ENCODE results near the gene NRXN3.

Gene NRXN3

DNA sequence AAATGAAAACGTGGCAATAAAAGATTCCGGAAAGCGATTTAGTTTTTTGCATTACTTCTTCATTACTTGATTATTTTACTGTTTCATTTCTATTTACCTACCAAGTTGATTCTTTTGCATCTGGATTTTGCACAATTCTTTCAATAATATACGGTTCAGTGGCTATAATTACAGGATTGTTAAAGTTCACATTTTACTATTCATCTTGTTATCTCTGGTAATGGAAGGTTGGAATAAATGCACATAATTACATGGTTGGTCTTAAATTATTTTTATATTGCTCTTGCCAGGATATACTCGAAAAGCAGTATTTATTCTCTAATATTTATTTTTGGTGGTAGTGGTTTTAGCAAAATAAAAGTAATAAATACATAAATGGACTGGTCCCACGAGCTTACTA is 1203.3 kb downstream of the NRXN3 start:
- no peak overlapping the region for H3K4me3 ChIP-seq (ENCODE audit: low read depth, low read length)

DNA sequence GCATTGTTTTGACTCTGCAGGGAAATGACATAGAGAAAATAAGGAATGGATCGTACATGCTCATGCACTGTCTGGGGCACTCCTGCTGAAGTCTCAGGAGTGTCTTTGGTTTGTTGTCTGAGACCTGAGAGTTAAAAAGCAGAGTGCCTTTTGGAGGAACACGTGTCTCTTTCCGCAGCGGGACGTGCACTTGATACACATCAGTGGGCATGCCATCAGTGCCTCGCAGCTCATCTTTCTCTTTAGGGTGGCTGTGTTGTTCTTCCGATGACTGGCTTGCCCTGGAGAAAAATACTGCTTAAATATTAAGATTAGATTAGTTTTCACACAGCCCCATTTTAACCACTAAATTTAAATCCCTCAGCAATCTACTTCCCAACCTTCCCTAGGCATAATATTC is 1205.2 kb downstream of the NRXN3 start:
- H3K4me3 ChIP-seq (ENCODE audit: low read depth, low read length) = no peak overlapping the region

DNA sequence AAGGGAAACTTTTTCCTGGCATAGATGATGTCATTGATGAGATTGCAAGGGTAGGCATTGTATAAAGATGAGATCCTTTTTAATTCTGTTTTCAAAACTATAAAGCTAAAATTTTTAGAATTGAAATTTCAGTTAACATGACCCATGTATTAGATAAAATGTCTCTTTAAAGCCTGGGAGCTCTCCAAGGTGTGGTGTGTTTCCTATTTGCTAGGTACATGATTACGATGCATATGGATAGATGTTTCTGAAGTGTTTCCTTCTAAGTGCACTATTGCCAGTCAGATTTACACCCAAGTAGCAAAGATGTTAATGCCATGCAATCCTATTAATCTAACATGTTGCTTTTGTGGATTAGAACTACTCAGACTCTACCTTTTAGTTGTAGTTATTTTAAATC is 1206.4 kb downstream of the NRXN3 start:
- H3K4me3 ChIP-seq (ENCODE audit: low read depth, low read length) = no peak overlapping the region

DNA sequence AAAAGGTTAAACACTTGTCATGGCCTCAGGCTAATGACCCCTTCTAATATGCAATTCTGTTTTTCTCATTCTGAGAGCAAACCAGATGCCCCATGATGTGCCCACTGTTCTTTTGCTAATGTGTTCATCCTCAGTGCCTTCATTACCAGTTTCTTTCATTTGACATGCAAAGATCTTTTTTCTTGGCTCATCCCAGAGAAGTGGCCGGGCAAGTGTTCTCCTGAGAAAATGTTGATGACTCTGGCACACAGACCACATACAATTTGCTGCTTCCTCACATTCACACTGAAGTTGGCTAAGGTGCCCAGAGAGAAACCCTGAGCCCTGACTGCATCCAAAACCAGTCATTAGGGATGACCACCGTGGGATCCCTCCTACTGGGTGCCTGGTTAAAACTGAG is 1207.8 kb downstream of the NRXN3 start:
- no peak overlapping the region for H3K4me3 ChIP-seq (ENCODE audit: low read depth, low read length)

DNA sequence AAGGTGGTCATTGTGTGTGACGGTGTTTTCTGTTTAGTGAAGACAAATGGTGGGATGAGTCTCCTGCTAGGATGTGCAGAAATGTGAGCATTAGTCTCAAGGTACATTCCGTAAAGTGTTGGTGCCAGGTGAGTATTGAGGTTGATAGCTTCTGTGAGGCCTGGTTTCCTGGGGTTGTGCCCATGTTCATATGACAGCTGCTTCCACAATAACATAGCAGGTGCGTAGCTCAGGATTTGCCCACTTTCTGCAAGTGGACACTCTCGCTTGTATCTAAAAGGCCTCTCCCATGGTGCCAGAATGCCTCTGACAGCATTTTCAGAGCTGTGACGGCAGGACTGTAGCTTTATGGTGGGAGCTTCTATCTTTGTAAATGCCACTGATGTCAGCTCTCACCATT is 1209.1 kb downstream of the NRXN3 start:
- no peak overlapping the region for H3K4me3 ChIP-seq (ENCODE audit: low read depth, low read length)

DNA sequence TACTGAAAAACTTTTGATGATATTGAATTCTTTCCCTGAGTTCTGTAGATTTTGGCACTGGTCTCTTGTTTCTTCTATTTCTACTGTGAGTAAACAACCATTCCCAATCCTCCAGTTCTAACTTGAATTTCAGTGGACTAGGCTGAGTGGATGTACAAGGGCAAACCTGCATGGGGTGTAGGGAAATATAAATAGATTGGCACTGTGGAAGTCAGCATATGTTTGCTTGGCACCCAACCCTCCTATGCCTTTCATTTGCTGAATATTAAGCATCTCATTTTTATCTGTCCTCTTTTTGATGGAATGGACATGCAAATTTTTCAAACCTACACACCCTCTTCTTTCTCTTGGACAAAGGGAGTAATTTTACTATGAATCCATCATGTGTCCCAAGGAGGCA is 1212.9 kb downstream of the NRXN3 start:
- H3K4me3 ChIP-seq (ENCODE audit: low read depth, low read length) = no peak overlapping the region

DNA sequence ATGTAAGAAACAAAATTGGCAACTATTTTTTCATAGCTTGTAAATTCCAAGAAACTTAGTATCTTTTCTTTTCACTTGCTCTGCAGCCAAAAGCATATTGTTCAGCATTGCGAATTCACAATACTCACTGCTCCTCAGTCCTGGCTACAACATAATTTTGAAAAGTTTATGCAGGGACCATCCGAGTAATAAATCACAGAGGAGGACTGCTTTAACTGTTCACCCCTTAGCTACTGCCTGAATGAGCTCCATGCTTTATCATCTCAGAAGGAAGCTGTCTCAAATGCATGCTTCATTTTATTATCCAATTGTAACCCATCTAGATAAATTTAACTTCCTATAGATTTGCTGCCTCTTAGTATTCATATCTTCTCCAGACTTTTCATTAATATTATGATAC is 1213.3 kb downstream of the NRXN3 start:
- H3K4me3 ChIP-seq (ENCODE audit: low read depth, low read length) = no peak overlapping the region

DNA sequence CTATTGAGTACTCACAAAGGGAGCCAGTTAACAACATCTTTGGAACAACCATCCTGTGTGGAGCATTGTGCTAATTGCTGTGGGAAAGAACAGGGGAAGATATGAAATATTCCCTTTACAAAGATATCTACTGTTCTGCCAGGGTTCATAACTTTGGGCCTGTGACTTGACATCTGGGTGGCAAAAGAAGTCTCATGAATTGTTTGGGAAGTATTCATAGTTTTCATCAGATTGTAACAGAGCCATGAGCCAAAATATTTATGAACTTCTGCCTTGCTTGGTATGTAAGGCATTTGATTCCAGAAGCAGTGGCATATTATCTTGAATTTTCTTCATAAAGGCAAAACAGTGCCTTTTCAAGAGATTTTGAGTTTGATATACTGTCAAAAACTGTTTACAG is 1224.9 kb downstream of the NRXN3 start:
- no peak overlapping the region for H3K4me3 ChIP-seq (ENCODE audit: low read depth, low read length)

DNA sequence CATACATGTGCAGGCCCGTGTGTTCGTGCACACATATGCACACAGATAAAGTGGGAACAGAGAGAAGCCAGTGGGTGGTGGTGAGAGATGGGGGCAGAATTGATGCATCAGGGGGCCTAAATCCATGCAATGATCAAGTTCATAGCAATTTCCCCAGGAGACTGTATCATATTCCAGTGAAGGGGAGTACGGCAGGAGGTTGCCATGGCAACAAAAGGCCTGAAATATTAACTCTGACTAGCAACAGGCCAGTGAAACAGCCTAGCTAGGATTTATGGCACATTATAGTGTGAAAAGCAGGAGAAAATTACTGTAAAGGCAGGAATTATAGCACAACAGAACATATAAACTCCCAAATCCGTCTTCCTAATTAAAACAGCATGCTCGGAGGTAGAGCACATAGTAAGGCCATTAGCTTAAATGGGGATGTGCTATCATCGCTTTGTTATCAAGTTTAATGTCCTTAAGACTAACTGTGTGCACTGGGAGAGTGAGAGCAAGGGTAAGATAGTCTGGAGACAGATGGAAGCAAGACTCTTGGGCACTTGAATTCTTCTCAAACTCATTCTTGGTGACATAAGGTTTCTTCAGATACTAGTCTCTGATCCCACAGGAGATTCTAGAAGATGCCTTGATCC is 1234.8 kb downstream of the NRXN3 start:
- H3K4me3 ChIP-seq (ENCODE audit: low read depth, low read length) = no peak overlapping the region

DNA sequence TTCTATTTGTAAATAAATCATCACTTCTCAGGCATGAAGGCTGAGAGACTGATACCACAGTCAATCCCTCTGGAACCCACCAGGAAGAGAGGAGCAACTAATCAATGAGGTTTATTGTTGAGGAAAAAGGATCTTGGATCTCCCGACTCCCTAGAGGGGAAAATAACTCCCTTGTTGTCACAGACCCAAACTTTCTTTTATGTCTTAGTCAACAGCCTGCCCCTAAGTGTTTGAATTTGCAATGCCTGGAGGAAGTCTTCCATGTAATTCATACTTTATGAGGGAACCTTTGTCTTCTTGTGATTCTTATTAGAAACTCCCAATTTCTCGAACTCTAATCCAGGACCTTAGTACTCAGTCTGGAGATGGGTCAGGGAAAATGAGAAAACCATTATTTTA is 1235.3 kb downstream of the NRXN3 start:
- no peak overlapping the region for H3K4me3 ChIP-seq (ENCODE audit: low read depth, low read length)

DNA sequence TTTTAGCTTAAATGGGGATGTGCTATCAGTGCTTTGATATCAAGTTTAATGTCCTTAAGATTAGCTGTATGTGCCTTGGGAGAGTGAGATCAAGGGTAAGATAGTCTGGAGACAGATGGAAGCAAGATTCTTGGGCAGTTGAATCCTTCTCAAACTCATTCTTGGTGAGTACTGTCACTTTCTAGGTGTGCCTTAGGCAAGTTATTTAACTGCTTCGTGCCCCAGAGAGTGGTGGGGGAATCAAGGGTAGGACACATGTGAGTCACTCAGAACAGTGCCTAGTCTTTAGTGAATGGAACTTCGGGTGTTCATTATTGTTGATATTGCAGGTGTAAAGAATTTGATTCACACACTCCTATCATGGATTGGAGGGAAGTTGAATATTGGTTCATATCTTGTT is 1237.4 kb downstream of the NRXN3 start:
- H3K4me3 ChIP-seq (ENCODE audit: low read depth, low read length) = no peak overlapping the region

DNA sequence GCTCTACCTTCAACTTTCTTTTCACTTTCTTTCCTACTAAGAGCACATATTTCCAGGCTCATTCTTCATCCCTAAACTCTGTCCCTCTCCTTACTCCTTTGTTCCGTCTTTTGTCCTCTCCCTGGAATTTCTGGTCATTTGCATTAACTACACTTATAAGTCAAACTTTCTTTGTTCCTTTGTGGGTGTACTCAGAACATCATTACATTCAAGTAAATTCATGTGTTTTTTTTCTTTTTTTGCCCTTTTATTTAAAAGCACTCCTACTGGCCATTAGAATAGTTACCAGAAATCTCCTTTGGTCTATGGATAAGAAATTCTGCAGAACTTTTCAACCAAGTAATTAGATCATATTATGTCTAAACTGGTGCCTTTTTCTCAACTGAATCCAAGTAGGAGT is 1238.5 kb downstream of the NRXN3 start:
- no peak overlapping the region for H3K4me3 ChIP-seq (ENCODE audit: low read depth, low read length)

DNA sequence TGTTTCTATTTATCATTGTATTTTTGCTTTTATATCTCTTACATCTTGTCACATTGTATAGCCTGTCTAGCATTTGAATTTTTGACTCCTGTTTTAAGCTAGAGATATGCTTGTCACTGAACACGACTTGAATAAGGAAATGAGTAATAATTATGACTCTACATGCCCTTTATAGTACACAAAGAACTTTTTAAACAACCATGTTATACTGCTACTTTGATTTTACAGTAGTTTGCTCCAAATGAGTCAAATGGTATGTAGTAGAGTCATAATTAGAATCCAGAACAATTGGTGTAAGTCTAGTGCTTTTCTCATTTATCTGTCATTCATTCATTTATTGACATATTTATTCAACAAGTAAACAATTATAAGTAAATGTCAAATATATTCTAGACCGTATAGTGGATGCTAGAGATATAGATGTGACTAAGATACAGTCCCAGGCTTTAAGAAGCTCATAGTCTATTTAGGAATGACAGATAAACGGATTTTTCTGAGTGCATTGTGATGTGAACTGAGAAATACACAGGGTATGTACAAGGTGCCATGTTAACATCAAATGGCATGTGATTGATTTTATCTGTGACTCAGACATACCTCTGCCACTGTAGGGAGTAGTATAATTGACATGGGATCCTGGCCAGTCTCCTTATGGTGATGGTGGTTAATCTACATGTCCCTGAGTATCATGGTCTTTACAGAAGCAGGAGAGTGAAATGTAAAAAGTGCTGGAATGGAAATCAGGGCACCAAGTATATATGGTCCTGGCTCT is 1241.4 kb downstream of the NRXN3 start:
- no peak overlapping the region for H3K4me3 ChIP-seq (ENCODE audit: low read depth, low read length)

DNA sequence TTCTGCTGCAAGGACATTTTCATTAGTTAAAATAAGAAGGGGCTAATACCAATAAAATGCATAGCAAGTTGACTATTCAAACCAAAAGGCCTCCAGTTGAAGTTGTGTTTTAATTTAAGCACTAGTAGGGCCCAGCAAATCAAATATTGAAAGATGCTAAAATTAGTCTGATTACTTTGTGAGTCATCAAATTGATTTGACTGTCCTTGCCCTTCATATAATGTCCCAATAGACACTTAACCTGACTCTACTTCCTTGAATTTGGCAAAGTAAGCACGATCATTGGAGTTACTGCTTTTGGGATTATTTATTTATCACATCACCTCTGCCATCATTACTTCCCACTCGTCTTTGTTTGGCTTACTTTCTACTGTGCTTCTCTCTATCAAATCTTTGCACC is 1242.6 kb downstream of the NRXN3 start:
- H3K4me3 ChIP-seq (ENCODE audit: low read depth, low read length) = no peak overlapping the region

DNA sequence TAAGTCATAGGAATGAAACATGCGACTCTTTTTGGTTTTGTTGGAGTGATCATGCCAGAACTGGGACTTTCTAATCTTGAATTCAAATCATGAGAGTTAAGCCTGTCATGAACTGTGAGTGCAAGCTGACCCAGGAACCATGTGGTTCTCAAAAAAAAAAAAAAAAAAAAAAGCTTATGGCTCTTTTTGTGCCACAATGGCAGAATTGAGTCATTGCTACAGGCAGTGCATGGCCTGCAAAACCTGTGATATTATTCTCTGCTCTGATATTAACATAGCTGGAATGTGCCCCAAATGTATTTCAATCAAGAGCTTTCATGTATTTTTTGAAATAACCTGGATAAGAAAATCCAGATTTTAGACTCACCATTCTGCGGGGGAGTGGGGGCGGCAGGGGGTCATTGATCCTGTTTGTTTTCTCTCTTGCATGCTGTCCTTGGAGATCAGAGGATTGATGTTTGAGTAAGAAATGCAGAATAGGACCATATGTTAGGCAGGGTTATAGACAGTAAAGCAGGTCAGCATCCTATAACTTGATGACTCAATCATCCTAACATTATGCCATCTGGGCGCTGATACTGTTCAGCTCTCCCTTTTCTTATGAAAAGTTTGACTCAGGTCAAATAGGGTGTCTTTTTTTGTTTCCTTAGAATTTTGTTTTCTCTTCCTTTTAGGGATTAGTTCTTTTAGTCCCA is 1243.7 kb downstream of the NRXN3 start:
- no peak overlapping the region for H3K4me3 ChIP-seq (ENCODE audit: low read depth, low read length)

DNA sequence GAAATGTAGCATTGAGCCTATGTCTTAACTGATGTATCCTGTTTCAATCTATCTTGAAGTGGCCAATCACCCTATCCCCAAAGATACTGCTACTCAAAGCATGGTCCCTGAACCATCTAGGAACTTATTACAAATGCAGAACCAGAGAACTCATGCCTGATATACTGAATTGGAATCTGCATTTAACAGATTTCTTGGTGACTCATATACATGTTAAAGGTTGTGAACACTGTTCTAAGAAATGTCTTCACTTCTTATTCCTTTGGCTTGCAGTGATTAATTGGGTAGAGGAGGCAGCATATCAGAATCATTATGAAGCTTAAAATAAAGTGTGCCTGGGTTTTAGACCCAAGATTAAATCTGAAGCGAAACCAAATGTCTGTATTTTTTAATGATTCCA is 1245.6 kb downstream of the NRXN3 start:
- H3K4me3 ChIP-seq (ENCODE audit: low read depth, low read length) = no peak overlapping the region

DNA sequence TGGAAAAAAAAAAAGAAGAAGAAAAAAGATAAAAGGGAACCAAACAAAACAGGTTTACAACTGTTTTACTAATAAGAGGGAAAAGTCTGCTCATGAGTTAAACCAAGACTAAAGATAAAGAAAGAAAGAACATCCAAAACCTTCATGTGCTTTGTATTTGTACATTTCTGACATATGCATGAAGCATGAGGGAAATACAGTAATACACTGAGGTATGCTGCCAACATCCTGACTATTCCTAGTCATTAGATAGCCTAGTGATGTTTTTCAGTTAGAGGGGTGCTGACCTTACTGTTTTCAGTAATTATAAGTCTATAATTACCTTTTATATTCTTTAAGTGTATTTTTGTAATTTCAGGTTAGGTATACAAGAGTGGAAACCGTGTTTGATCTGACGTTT is 1247.8 kb downstream of the NRXN3 start:
- H3K4me3 ChIP-seq (ENCODE audit: low read depth, low read length) = no peak overlapping the region

DNA sequence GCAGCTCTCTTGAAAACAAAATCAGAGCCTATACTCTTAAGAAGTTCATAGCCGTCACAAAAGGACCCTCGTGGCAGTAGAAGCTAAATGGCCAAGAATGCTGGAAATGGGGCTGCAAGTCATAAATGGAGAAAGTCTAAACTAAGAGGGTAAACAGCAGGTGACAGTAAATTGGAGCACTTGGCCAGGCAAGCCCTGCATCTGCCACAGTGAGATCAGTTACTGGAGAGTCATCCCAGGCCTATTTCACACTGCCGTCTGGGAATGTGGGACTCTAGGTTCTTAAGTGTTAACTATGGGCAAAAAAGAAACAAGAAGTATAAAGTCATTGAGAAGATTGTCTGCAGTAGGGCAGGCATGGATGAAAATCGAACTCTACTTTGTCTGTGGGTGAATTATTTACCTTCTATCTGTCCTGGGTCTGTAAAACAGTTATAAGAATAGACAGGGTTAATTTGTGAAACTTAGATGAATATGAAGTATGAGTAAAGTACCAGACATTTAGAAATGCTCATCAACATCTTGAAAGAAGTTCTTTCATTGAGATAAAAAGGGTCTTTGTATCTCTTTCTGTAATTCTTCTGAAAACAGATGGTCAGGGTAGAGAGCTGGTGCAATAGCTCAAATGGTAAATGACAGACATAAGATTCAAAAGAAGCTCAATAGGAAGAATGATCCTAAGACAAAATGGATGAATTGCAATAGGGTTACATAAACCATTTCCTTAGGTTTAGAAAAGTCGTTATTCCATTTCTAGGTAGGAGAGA is 1248.7 kb downstream of the NRXN3 start:
- no peak overlapping the region for H3K4me3 ChIP-seq (ENCODE audit: low read depth, low read length)

DNA sequence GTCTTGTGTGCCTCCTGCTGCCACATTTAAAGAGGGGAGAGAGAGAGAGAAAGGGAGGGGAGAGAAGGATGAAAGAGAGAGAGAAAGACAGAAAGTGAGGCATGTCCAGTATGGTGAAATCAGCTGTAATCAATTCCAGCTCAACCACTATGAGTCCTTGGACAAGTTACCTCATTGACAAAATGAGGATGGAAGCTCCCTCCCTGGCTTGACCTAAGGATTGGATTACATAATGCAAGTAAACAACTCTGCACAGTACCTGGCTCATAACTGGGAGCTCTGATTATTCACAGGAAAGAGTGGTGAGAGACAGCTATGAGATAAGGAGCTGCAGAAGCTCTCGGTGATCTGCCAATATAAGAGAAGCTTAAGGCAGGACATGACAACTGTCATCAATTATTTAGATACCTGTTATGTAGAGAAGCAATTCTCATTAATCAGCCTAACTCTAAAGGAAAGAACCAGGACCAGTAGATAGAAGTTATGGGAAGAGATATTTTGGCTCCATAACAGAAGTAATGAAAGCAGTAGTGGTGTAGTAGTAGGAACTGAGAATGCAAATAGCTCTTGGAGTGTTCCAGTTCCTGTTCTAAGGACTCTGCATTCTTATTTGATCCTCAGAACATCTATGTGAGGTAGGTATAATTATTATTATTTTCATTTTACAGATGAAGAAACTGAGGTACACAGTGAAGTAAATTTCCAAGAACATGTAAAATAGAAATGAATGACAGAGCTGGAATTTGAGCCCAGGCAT is 1249.6 kb downstream of the NRXN3 start:
- no peak overlapping the region for H3K4me3 ChIP-seq (ENCODE audit: low read depth, low read length)

DNA sequence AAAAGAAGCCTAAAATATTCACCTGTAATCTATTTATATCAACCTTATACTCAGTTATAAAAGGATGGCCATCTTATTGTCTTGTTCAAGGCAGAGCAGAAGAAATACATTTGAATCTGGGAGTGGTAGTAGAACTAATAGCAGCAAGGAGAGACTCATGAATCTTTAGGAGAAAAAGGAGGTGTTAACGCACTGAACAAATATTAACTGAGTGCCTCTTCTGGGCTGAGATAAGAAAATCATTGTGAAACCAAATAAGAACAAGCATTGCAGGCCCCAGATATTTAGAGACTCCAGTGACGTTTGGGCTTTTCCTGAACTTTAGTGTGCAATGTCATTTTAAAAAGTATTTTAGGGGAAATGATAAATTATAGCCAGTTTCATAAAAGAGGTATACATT is 1250.6 kb downstream of the NRXN3 start:
- no peak overlapping the region for H3K4me3 ChIP-seq (ENCODE audit: low read depth, low read length)

DNA sequence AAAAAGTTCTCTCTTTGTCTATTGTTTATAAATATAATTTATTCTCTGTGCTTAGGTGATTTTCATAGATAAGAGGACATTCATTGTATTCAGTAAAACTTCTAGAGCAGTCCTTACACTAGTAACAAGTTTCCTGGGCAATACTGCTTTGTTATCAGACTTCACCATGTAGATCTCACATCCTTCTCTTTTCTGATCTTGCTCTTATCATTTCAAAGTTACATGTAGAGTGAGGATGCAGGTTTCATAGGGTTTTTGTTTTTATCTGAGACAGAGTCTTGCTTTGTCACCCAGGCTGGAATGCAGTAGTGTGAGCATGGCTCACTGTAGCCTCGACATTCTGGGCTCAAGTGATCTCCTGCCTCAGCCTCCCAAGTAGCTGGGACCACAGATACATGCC is 1251.6 kb downstream of the NRXN3 start:
- no peak overlapping the region for H3K4me3 ChIP-seq (ENCODE audit: low read depth, low read length)

Data from iPS-11a (cell line).